SH-SY5Y (cell line): Measurements from ENCODE around the gene MAPK6.

ENCODE experiments used
- GATA2 ChIP-seq: IDR thresholded peaks from 2 replicates; pipeline ENCODE4 v1.6.1; 2011; ENCODE audit warnings: mild to moderate bottlenecking, low read depth, low read length
- GATA3 ChIP-seq: IDR thresholded peaks from 2 replicates; pipeline ENCODE4 v1.6.1; 2011; ENCODE audit warnings: low read depth, mild to moderate bottlenecking, low read length, moderate library complexity

MAPK6 gene

DNA sequence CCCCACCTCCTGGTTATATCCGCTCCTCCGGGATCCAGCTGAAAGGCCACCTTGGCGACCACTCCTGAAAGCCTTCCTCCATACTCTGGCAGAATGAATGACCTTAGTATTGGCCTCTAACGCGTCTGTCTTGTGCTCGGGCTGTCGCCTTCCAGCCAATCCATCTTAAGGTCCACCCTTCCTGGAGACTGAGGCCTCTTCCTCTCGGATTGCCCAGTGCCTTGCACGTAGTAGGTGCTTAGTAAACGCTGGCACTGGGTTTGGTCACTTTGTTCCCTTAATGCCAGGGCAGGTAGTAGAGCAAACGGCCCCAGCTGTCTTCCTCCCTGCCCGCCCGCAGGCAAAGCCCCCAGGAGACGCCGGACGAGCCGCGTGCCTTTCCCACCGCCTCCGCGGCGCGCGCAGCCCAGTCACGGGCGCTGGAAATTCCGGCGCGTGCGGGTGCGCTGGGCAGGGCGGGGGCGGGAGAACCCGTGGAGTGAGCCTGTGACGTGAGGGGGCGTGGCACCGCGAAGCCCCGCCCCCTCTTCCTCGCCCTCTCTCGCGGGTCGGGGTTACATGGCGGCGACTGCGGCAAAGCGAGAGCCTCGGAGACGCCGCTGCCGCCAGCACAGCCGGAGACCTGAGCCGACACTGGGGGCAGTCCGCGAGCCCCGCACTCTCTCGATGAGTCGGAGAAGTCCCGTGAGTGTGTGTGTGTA lies at the start of gene MAPK6:
Gene MAPK6 (plus strand): TSS at position 527 of the 701 bp plus-strand sequence. CDS start 27,242 bp downstream, outside the sequence.
- TF ChIP-seq GATA3 (no peak), GATA2 (no peak)

DNA sequence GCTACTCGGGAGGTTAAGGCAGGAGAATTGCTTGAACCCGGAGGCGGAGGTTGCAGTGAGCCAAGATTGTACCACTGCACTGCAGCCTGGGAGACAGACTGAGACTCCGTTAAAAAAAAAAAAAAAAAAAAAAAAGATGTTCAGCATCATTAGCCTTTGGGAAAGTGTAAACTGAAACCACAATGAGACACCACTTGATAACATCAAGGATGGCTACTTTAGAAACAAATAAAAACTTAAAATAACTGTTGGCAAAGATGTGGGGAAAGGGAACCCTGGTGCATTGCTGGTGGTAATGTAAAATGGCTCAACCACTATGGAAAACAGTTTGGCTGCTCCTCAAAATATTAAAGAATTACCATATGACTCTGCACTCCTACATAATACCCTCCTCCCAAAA lies 49.3 kb upstream of the MAPK6 start:
- TF ChIP-seq GATA3 (no peak), GATA2 (no peak)

DNA sequence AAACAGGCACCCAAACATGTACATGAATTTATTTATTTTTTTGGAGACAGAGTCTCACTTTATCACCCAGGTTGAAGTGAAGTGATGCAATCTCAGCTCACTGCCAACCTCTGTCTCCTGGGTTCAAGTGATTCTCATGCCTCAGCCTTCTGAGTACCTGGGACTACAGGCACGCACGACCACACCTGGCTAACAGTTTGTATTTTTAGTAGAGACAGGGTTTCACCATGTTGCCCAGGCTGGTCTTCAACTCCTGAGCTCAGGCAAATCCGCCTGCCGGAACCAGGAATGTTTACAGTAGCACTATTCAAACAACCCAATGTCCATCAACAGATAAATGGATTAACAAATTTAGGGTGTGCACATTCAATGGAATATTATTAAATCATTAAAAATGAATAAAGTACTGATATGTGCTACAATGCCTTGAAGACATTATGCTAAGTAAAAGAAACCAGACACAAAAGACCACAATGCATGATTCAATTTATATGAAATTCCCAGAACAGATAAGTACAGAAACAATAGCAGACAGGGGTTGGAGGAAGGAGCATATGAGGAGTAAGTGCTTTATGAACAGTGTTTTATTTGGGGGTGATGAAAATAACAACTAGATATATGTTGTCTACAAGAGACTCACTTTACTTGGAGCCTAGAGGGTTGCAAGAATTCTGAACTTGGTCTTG lies 48.7 kb upstream of the MAPK6 start:
- TF ChIP-seq GATA2 (no peak), GATA3 (no peak)

DNA sequence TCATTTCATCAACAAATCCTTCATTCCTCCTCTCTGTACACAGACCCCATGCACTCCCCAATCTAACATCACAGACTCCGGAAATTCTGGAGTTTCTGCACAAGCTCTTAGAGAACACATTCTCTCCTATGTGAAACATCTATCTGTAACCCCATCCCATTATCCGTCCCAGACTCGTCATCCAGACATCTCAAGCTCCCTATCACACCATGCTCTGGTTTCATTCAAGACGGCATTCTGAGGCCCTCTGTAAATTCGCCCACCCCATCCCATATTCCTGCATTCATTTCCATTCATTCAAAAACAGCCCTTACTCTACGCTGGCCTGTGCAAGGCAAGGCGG lies 48.0 kb upstream of the MAPK6 start:
- TF ChIP-seq GATA3, result no peak
- no peak for TF ChIP-seq GATA2

DNA sequence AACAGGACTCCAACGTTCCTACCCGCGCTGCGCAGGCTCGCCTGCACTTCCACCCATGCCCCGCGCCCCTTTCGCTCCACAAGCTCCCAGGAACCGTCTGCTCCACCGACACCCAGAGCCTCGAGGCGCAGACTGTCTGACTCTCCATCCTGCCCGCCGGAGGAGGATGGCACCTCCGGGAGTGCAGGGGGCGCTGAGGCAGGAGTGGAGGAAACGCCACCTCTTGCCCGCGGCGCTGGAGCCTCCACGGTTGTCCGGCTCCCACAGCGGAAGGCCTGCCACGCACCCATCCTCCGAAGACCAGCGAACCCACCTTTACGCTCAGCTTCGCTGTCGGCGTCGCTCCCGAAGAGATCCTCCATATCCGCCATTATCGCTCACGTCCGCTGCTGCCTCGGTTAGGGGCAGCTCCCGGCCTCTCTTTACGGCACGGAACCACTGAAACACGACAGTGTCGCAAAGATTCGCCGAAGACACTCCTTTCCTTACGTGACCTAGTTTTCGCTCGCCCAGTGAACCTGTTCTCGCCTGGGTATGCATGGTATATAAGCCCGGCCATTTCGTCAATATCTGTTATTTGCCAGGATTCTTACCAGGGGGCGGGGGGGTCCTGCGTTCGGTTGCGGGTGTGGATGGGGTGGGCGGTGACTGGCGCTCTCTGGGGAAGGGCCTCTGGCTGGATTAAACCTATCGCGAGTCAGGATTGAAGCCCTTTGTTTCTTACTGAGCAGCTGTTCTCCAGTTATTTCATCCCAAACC lies 47.5 kb upstream of the MAPK6 start, which contains the start of gene LEO1:
Gene LEO1 (minus strand): TSS at position 404 of the 759 bp plus-strand sequence. CDS start 33 bp downstream, at position 371.
- TF ChIP-seq GATA3, result no peak
- TF ChIP-seq GATA2, result peak; percentile 18; the same call in 1 of the 2 replicates

DNA sequence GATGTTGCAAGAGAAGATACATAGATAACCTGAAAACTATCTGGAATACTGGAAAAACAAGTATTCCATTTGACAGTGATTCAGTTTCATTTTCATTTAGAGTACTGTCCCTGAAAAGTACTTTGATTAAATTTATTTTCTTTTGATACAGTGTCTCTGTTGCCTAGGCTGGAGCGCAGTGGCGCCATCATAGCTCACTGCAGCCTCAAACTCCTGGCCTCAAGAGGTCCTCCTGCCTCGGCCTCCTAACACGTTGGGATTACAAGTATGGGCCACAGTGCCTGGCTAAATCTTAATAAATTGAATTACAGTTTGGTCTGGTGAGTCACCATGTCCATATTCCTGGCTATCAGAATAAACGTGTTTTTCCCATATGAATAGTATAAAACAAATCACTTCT lies 45.8 kb upstream of the MAPK6 start:
- no peak for TF ChIP-seq GATA3
- no peak for TF ChIP-seq GATA2

DNA sequence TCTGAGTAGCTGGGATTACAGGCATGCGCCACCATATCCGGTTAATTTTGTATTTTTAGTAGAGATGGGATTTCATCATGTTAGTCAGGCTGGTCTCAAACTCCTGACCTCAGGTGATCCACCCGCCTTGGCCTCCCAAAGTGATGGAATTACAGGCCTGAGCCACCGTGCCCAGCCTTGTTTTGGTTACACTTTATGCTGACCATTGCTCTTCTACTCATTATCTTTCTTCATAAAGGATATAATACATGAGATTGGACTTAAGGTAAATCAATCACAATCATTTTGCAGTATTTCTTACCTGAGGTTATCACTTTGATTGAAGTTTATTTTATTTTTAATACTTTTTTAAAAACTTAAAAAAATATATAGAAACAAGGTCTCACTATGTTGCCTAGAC lies 45.2 kb upstream of the MAPK6 start:
- no peak for TF ChIP-seq GATA2
- TF ChIP-seq GATA3, result no peak

DNA sequence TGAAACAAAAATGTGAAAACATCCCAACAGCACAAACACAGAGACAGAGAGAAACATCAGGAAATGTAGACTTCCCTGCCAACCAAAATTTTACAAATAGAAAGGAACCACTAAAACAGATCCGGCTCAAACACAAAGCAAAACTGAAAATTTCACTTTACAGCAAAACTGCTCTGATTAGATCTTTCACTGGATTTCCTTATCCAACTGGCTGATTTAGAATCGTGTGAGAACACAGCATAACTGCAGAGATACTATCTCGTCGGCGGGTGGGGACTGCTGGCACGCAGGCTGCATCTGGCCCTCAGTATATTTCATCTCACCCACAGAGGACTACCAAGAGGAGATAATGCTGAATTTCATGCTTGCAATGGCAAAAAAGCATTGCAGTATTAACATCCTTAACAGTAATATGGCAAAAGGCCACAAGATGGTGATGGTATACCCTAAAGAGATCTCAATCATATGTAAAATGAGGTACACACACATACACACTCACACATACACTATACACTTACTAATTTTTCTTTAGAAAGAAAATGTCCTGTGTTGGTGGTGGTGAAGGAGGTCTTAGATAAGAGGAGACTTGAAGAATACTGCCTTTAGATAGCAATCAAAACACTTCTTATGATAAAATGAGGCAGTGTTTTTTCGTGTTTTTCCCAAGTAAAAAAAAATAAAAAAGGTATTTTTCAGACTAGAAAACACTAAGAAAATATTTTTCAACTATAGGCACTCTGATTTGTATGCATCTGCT lies 36.8 kb upstream of the MAPK6 start:
- TF ChIP-seq GATA3 (peak; percentile 93), GATA2 (peak; percentile 99)

DNA sequence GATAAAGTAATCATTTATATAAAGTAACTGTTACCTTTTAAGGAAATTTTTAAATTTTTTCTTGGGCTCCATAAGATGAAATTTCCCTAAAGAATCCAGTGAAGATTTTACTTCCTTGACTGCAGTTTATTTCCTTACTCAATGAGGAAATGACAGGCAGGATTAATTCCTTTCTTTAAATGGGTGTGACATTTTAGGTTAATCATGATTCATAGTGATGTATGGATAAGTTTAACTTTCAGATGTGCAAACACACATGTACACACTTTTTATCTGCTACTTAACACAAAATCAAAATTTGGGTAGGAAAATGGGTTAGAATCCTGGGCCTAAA lies 36.3 kb upstream of the MAPK6 start:
- no peak for TF ChIP-seq GATA3

DNA sequence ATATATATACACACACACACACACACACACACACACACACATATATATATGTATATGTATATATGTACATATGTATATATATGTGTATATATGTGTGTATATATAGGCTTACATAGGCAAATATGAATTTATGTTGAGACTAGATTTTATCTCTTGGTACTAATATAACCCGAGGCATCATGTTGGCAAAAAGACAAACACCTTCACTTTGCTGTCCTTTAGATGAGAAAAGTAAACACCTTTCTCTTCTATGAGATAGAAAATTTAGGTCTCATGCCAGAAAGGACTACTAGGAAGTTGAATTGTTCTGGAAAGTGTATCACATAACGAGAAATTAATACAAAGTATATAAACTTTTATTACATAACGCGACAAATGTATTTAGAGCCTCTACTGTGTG lies 27.9 kb upstream of the MAPK6 start:
- TF ChIP-seq GATA3 (no peak), GATA2 (no peak)

DNA sequence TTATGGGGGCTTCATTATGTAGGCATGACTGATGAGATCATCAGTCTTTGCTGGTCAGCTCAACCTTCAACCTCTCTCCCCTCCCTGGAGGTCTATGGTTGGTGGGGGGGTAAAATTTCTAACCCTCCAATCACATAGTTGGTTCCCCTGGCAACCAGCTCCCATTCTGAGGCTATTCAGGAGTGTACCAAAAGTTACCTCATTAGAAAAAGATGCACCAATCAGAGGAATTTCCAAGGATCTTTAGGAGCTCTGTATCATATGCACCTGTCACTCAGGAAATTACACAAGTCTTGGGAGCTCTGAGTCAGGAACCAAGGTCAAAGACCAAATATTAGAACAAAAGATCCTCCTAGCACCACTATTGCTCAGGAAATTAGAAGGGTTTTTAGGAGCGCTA lies 26.1 kb upstream of the MAPK6 start:
- TF ChIP-seq GATA2 (no peak), GATA3 (no peak)

DNA sequence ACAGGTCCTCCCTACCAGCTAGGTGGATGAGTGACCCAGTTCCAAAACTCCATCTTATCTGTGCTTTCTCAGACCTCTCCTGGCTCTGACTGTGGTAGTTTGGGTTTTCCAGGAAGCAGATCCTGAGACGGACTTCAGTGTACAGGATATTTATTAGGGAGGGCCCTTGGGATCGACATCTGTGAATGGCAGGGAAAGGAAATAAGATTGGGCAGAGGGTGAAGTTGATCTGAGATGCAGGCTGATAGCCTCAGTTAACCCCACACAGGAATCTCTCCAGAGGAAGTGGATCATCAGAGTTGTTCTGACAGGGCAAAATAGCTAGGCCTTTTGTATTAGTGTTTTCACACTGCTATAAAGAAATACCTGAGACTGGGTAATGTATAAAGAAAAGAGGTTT lies 16.7 kb upstream of the MAPK6 start:
- TF ChIP-seq GATA2 (no peak), GATA3 (no peak)

DNA sequence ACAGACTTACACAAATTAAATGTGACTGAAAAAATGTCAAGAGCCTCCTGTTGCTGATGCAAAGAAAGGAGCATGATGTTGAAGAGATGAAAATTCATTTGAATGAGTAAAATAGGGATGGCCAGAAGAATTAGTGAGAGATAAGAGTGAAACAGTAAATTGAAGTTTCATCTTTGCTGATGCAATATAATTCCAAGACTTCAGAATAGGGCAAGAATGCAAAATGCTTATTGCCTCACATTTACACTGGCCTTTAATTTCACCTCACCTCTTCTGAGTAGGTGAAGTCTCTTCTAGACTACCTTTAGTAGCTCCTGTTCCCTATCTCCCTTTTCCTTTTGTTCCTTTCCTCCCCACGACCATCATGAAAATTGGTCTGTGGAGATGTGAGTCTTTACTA lies 15.3 kb upstream of the MAPK6 start:
- TF ChIP-seq GATA3, result no peak
- TF ChIP-seq GATA2, result no peak

DNA sequence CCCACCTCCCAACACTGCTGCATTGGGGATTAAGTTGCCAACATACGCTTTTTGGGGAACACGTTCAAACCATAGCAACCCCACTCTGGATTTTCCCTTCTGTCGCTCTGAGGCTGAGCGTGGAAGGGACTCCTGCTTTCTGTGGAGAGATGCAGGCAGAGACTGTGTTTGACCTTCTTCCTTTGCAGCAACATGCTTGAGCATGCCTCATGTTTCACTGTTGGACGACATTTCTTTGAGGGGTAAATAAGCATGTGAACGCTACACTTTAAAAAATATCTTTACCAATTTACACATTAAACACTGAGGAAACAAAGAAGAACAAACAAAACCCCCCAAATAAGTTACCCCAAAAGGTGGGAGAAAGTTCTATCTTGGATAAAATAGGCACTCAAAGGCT lies 14.2 kb upstream of the MAPK6 start:
- TF ChIP-seq GATA3, result no peak
- no peak for TF ChIP-seq GATA2

DNA sequence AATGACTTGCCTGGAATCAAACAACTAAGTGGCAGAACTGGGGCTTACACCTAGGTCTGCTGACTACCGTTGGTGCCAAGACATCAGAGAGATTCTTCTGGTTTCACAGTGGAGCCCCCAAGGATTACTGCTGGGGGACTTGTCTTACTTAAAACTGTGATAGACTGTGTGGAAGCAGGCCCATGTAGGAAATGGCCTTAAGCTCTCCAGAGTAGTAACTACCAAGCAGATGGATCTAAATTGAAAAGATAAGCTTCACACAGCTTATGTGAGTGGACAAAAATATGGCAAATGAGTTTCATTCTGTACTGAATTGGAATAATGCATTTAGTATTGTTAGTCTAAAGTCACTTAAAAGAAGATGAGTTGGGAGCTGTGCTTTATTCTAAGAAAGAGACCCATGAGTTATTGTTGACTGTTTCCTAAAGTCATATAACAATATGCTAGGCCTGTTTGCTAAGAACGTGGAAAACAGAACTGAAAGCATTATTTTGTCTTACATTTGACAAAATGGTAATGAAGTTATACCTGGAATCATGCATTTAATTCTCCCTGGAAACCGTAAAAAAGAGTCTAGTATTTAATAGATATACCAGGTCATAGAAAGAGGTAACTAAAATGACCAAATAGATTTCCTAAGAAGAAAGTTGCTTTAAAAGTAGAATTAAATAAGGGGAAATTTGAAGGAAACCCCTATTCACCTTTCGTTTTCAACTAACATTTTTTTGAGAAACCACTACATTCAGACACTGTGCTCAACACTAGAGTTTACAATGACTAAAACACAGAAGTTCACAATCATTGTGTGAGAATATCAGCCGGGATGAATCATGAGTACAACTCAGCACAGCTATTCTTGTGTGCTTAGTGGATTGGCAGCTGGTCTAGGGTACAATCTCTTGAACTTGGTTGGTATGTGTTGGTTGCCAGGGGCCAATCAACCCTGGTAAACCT lies 13.0 kb upstream of the MAPK6 start:
- TF ChIP-seq GATA2, result no peak
- TF ChIP-seq GATA3, result no peak
